Stimulated activated CD8-positive, alpha-beta memory T cell treated with anti-CD3 and anti-CD28 coated beads, Interleukin-12 subunit alpha, Interleukin-12 subunit beta, amount 100 ng/mL, for 24 hours (primary cell): ENCODE data around the gene ZNF681.
A peak's percentile ranks its signal among the peaks of the same experiment; 100 is the strongest.
"Not testable (repeated sequence)": the region's sequence is repeated elsewhere in the genome, so short reads cannot be mapped to it uniquely, and the experiment has no call there.

Experiments
- DNase-seq: peaks from one replicate; pipeline ENCODE4 v3.0.0-alpha.2; 2020; ENCODE audit errors: extremely low read depth

Gene ZNF681

DNA sequence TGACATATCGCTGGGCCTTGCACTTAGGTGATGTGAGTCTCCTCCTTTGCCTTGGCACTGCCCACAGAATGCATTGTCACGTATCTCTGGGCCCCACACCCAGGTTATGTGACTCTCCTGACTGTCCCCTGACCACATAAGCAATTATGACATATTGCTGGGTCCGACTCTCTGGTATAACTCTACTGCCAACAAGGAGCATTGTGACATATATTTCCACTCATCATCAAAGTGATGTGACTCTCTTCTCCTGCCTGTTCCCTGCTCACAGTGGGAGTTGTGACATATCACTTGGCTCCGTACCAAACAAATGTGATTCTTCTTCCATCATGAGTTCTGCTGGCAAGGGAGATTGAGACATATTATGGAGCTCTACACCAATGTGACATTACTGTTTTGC, 15.4 kb upstream of the ZNF681 start:
- DNase-seq: no peak

DNA sequence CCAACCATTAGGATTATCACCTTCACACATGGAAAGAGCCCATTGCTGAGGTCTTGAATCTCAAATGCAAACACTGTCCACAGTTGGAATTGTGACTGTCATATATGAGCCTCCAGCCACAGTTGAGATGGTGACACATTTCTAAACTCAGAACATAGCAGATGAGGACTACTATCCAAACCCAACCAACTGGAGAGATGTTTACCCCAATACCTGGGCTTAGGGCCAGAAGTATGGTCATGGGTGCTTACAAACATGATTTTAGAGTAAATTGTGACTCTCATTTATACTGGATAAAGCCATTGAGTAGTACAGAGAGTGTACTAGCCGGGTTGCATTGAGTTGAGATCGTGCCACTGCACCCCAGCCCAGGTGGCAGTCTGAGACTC, 14.0 kb upstream of the ZNF681 start:
- no peak for DNase-seq

DNA sequence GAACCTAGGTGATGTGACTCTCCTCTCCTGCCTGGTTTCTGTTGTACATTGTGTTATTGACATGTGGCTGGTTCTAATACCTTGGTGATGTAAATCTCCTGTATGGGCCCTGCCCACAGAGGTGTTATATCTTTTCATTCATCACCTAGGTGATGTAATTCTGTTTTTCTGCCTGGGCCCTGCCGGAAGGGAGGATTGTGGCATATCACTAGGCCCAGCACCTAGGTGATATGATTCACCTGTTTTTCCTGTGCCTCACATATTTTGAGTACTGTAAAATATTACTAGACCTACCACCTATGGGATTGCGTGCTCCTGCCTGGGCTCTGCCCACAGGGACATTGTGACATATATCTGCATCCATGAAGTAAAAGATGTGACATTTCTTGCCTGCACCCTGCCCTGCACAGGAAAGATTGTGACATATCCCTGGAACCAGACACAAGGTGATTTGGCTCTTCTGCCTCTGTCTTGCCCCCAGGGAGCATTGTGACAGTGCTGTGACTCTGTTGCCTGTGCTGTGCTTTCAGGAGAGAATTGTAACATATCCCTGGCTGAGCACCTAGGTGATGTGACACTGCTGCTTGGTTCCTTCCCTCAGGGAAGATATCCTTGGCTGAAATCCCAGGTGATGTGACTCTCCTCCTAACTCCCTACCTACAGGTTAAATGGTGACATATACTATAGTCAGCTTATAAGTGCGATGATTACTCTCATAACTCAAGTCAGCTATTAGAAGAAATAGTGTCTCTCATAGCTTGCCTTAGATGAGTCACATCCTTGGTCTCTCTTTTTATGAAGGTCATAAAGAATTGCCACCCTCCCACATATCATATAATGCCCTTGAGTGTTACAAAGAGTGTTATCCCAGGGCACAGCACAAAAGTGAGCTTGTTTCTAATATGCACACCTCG, 13.3 kb upstream of the ZNF681 start:
- no peak for DNase-seq

DNA sequence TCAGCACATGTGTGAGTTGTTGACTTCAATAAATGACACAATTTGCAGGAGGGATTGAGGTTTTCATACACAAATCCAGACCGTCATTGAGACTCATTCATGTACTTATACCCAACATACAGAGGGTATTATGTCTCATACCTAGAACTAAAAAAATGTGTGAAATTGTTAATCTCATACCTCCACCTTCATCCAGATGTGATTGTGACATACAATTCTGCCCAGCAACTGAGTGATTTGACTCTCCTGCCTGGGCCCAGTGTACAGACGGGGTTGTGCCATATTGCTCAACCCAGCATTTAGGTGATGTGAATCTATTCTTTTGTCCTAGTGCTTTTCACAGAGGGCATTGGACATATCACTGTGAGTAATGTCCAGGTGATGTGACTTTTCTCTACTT, 12.6 kb upstream of the ZNF681 start:
- no peak for DNase-seq

DNA sequence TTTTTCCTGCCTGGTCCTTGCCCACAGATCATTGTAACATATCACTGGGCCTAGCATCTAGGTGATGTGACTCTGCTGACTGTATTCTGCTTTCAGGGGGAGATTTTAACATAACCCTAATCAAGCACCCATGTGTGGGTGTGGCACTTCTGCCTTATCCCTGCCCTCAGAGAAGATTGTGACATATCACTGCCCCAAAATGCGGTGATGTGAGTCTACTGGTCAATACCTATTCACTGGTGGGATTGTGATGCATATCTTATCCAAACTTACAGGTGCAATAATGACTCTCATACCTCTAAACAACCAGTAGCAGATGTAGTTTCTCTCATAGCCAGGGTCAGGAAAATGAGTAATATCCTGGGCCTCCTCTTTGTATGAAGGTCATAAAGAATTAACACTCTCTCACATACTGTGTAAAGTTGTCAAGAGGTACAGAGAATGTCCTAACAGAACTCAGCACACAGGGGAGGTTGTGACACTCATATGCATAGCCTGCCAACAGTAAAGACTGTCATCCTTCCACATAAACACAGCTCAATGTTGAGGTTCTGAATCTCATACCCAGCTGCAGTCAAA, 12.1 kb upstream of the ZNF681 start:
- DNase-seq: no peak

DNA sequence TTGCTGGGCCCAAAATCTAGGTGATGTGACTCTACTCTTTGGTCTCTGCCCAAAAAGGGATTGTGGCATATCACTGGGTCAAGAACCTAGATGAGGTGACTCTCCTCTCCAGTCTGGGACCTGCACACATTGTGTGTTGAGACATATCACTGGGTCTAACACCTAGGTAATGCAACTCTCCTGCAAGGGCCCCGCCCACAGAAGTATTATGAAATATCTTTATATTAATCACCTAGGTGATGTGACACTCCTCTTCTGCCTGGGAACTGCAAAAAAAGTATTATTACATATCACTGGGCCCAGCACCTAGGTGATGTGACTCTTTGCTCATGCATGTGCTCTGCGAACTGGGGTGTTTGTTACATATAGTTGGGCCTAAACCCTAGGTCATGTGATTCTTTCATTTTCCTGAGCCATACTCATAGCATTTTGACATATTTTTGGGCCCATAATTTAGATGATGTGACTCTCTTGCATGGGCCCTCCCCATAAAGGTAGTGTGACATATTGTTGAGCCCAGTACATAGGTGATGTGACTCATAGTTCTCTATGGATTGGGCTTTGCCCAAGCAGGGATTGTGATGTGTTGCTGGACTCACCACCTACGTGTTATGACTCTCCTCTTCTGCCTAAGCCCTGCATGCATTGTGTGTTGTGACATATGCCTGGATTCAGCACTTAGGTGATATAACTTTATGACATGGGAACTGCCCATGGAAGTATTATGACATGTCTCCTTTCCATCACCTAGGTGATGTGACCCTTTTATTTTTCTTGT, 11.2 kb upstream of the ZNF681 start:
- DNase-seq: no peak

DNA sequence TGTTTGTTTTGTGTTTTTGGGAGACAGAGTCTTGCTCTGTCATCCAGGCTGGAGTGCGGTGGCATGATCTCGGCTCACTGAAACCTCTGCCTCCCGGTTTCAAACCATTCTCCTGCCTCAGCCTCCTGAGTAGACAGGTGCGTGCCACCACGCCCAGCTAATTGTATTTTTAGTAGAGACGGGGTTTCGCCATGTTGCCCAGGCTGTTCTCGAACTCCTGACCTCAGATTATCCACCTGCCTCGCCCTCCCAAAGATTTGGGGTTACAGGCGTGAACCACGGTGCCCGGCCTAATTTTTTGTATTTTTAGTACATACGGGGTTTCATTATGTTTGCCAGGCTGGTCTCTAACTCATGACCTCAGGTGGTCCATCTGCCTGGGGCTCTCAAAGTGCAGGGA, 8.3 kb upstream of the ZNF681 start:
- DNase-seq: no peak

DNA sequence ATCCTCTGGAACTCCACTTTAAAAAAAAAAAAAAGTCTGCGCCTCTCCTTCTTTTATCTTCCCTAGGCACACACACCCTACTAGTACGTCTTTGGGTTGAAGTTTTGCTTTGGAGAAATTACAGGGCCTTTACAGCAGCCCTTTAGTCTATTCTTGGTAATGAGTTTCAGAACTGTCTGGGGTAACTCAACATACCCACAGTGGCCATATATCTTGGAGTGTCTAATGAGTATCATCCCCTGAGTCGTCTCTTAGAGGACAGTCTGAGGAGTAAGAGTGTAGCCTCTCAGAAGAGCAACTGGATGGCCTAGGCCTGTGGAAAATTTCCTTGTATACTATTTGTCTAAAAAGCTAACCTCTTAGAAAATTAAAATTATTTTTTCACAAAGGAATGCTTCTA, 6.1 kb upstream of the ZNF681 start:
- no peak for DNase-seq

DNA sequence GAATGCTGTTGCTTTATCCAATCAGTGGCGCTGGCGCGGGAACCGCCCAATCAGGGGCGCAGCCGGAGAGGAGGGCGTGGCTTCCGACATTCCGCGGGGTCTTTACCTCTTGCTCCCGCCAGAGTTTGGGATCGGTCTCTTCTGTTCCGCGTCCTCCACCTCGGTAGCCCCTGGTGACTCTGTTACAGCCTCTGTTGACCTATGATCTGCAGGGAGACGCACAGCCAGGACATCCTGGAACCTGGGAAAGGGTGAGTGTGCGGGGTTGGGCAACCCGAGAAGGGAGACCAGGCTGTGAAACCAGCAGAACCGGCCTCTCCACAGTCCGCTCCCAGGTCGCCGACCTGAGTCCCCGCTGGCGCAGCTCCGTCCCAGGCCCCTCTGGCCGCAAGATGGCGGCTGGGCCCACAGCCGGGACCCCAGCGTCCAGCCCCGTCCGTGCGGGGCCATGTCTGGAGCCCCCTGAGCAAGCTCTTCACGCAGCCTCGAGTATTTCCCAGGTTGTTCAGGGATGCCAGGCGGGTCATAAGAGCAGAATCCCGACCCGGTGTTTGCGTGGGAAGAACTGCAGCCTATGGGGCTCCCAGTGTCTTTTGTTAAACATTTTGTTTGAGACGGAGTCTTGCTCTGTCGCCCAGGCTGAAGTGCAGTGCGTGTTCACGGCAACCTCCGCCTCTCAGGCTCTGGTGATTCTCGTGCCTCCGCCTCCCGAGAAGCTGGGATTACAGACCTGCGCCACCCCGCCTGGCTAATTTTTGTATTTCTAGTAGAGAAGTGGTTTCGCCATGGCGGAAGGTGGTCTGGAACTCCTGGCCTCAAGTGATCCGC, 4.4 kb upstream of the ZNF681 start:
- peak; percentile 67 for DNase-seq

DNA sequence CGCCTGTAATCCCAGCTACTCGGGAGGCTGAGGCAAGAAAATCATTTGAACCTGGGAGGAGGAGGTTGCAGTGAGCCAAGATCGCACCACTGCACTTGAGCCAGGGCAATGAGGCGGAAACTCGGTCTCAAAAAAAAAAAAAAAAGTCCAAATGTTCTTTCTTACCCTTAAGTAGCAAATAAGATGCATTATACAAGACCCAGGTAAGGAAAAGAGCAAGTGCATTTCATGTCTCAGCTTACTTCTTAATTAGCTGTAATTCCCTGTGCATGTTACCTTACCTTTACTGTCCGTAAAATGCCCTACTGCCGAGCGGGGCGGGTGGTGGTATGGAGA, 3.8 kb upstream of the ZNF681 start:
- DNase-seq: no peak

DNA sequence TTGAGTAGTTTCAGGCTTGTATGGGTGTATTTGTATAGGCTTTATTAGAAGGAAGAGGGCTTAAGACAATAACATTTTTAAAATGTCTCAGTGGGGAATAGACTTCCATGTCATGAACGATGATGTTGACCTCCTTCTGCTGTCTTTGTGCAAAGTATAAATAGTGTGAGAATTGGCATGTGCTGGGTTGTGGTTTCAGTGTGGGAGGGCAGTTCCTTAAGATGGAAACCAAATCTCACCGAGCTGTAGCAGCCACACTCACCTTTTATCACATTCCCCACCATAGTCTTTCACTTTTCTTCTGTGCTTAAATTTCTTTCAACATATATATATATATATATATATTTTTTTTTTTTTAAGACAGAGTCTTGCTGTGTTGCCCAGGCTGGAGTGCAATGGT, 1.6 kb upstream of the ZNF681 start:
- not testable (repeated sequence) for DNase-seq

DNA sequence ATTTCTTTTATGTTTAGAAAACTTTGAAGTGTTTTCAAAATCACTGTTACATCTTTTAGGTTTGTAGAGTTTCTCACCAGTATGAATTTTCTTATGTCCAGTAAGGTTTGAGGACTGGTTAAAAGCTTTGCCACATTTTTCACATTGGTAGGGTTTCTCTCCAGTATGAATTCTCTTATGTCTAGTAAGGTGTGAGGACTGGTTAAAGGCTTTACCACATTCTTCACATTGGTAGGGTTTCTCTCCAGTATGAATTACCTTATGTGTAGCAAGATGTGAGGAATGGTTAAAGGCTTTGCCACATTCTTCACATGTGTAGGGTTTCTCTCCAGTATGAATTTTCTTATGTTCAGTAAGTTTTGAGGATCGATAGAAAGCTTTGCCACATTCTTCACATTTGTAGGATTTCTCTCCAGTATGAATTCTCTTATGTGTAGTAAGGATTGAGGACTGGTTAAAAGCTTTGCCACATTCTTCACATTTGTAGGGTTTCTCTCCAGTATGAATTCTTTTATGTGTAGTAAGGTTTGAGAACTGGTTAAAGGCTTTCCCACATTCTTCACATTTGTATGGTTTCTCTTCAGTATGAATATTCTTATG, 15.0 kb downstream of the ZNF681 start:
- DNase-seq: not testable (repeated sequence)

DNA sequence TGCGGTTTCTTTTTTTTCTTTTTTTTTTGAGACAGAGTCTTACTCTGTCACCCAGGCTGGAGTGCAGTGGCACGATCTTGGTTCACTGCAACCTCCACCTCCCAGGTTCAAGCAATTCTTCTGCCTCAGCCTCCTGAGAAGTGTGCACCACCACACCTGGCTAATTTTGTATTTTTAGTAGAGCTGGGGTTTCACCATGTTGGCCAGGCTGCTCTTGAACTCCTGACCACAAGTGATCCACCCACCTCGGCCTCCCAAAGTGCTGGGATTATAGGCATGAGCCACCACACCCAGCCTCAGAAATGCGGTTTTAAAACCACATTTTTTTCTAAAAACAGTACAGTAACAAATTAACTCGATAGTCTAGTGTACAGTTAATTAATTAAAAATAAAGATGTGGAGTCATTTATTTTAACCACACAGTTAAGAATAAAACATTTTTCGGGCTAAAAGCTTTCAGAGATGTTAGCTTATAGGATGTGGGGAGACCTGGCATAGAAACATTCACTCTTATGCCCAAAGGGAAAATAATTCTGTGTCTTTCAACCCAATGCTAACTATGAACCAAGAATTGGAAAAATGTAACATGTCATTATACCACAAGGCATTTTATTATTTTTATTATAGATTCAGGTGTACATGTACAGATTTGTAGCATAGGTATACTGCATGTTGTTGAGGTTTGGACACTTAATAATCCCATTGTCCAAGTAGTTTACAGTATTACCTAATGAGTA, 27.8 kb downstream of the ZNF681 start:
- not testable (repeated sequence) for DNase-seq

DNA sequence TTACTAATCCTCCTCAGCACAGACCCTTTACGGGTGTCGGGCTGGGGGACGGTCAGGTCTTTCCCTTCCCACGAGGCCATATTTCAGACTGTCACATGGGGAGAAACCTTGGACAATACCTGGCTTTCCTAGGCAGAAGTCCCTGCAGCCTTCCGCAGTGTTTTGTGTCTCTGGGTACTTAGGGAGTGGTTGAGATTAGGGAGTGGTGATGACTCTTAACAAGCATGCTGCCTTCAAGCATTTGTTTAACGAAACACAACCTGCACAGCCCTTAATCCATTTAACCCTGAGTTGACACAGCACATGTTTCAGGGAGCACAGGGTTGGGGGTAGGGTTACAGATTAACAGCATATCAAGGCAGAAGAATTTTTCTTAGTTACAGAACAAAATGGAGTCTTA, 34.5 kb downstream of the ZNF681 start:
- not testable (repeated sequence) for DNase-seq

DNA sequence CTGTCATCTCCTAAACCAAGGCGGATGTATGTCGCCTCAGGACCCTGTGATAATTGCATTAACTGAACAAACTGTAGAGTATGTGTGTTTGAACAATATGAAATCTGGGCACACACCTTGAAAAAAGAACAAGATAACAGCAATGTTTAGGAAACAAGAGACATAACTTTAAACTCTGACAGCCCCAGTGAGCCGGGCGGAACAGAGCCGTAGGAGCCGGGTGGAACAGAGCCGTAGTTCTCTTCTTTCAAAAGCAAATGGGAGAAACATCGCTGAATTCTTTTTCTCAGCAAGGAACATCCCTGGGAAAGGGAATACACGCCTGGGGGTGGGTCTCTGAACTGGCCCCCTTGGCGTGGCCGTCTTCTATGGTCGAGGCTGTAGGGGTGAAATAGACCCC, 39.9 kb downstream of the ZNF681 start:
- no peak for DNase-seq

DNA sequence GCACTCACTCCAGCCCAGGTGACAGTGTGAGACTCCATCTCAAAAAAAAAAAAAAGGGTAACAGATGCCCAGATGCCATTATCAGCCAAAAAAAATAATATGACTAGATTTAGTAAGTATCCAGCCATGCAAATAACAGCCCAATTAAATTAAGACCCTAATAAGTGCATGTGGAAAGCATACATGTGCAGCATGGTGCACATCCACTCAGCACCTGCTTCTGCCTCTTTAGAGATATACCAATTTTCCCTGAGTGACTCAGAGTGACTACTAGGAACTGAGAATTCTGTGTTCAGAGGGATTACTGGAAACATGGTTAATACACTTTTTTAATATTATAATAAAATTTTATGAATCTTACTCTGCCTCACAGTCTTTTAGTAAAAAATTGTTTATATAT, 41.9 kb downstream of the ZNF681 start:
- DNase-seq: no peak

DNA sequence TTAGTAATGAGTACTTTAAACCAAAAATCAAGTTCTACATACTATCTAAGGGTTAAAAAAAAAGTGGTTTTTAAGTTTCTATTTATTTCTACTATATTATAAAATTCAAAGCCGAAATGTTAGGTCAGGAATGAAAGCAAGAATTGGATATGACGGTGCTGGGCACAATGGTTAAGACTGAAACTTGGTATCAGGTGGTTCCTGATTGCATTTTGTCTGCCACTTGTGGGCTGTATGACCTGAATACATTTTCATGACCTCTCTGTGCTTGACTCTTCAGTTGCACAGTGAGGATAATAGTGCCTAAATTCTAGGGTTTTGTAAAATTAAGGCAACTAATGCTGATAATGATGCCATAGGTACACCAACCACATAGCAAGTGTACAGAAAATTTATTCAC, 49.3 kb downstream of the ZNF681 start:
- DNase-seq: no peak

DNA sequence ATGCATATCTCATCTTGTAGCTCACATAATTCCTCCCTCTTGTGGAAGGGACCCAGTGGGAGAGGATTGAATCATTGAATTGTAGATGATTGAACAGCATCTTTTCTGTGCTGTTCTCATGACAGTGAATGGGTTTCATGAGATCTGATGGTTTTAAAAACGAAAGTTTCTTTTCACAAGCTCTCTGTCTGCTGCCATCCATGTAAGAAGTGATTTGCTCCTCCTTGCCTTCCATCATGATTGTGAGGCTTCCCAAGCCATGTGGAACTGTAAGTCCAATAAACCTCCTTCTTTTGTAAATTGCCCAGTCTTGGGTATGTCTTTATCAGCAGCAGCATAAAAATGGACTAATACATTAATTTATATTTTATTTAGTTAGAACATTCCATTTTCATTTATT, 52.0 kb downstream of the ZNF681 start:
- no peak for DNase-seq

DNA sequence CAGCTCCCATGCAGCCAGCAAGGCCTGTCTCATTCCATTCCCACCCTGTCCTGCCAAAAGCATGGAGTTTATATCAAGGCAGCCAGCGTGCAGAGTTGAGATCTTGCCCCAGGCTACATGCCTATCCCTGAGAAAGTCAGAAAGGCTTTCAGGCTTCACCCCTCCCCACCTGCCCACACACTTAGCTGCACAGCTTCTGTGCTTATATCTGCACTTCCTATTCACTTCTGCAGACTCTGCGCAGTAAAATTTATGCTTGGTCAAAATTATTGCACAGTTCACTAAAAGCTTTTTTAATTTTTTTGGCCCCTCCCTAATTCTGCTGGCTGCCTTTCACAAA, 59.2 kb downstream of the ZNF681 start:
- DNase-seq: no peak

DNA sequence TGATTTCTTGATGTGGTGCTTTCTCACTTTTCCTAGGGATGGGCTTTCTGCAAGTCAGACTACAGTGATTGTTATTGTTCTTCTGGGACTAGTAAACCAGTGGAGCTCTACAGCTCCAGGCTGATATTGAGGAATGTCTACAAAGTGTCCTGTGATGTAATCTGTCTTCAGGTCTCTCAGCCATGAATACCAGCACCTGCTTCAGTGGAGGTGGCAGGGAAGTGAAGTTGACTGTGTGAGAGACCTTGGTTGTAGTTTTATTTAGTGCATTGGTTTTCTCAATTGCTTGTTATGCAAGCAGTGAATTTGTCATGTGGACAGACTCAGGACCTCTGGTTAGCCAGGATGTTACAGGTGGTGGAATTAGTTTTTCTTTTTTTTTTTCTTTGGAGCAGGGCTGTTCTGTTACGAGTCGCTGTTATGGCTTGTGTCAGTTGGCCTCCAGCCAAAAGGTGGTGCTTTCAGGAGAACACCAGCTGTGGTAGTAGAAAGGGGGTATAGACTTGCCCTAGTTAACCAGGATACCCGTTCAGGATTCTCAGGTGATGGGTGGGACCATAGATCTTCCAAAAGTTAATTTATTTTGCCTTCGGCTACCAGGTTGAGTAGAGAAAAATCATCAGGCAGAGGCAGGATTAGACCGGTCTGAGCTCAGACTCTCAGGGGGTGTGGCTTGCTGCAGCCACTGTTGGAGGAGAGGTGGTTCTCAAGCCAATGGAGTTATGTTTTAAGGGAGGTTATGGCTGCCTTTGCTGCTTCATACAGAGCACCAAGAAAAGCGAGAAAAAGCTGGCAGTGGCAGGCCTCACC, 59.8 kb downstream of the ZNF681 start:
- no peak for DNase-seq
